WERI-Rb-1 (cell line): ENCODE measurements around the gene CERS3.

ENCODE experiments used
- DNase-seq: peaks from one replicate; pipeline ENCODE4 v3.0.0-alpha.2; 2020
- H3K27ac ChIP-seq: fragments of 250-450 bp; sonication (Bioruptor Pico); 2 replicates; pipeline ENCODE4 v1.5.1; 2020; ENCODE audit warnings: mild to moderate bottlenecking, moderate library complexity
- H3K27me3 ChIP-seq: fragments of 250-450 bp; sonication (Bioruptor Pico); 2 replicates; pipeline ENCODE4 v1.5.1; 2021; ENCODE audit warnings: mild to moderate bottlenecking, low read depth, moderate library complexity; ENCODE audit not compliant: insufficient read depth, severe bottlenecking
- H3K36me3 ChIP-seq: fragments of 250-450 bp; sonication (Bioruptor Pico); 2 replicates; pipeline ENCODE4 v1.5.1; 2020; ENCODE audit warnings: mild to moderate bottlenecking, moderate library complexity
- H3K4me3 ChIP-seq: 2 replicates; pipeline ENCODE4 v1.5.1; 2011; ENCODE audit warnings: low read depth, mild to moderate bottlenecking, control low read depth, low read length
- H3K9me3 ChIP-seq: fragments of 250-450 bp; sonication (Bioruptor Pico); 2 replicates; pipeline ENCODE4 v1.5.1; 2021; ENCODE audit warnings: mild to moderate bottlenecking, moderate library complexity; ENCODE audit not compliant: severe bottlenecking
- TF ChIP-seq, protein P1 (sequence below): IDR thresholded peaks from 2 replicates; pipeline ENCODE4 v1.5.1; 2011; ENCODE audit warnings: low read depth, mild to moderate bottlenecking, control low read depth, inconsistent platforms, low read length

CERS3 gene

DNA sequence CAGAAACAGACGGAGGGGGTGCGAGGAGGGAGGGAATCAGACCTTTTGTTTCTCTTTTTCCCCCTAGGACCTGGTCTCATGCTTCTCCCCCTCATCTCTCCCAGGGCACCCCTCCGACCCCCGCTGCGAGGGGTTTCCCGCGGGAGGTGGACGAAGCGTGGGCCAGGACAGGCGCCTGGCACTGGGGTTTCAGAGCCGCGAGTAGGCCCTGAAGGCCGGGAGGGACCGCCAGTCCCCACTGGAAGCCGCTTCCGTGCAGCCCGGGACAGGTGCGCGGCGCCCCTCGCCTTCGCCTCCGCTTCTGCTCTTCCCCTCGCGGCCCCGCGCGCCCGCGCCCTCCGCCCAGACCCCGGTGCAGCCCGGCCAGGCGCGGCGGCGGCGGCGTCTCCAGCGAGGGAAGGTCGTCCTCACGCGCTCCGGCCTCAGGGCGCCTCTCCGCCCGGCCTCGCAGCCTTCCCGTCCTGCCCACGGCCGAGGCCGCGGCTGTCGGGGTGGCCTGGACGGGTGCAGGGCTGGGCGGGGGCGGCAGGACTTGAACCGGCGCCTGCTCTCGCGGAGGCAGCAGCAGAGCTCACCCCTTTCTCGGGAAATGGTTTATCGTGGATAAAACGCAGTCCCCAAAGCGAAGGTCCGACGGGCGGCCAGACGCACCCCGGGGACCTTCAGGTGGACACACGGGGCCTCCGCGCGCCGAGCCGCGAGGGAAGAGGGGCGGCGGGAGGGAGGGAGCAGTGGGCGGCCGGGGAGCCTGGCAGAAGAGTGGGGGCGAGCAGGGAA, 155.4 kb downstream of the CERS3 start:
- Histone ChIP-seq H3K4me3 (peak overlapping the region; percentile 47), H3K27me3 (peaks cover 4% of the 10 kb centered on the region), H3K9me3 (no peaks in the 10 kb centered on the region), H3K36me3 (no peaks in the 10 kb centered on the region), H3K27ac (no peak overlapping the region)
- peak; percentile 22 for DNase-seq
- TF ChIP-seq, protein P1, sequence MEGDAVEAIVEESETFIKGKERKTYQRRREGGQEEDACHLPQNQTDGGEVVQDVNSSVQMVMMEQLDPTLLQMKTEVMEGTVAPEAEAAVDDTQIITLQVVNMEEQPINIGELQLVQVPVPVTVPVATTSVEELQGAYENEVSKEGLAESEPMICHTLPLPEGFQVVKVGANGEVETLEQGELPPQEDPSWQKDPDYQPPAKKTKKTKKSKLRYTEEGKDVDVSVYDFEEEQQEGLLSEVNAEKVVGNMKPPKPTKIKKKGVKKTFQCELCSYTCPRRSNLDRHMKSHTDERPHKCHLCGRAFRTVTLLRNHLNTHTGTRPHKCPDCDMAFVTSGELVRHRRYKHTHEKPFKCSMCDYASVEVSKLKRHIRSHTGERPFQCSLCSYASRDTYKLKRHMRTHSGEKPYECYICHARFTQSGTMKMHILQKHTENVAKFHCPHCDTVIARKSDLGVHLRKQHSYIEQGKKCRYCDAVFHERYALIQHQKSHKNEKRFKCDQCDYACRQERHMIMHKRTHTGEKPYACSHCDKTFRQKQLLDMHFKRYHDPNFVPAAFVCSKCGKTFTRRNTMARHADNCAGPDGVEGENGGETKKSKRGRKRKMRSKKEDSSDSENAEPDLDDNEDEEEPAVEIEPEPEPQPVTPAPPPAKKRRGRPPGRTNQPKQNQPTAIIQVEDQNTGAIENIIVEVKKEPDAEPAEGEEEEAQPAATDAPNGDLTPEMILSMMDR, result no peak

DNA sequence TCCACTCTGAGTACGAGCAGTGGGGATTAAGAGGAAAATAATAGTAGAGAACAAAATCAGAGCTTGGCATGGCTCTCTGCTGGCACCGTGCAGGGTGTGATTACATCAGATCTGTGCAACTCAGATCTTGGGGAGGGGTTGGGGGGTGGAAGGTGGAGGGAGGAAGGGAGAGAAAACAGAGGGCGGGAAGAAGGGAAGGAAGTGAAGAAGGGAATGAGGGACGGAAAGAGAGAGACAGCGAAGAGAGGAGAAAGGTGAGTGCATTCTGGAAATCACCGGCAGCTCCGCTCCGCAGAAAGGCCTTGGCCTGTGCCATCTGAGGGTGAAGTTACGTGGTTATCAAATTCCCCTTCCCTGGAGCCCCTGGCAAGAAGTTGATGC, 156.0 kb downstream of the CERS3 start:
- H3K27ac ChIP-seq, result no peak overlapping the region
- H3K4me3 ChIP-seq, result peak overlapping the region; percentile 47; the same call in 1 of the 2 replicates
- H3K27me3 ChIP-seq, result peaks cover 4% of the 10 kb centered on the region
- DNase-seq, result no peak
- TF ChIP-seq, protein P1, result no peak
- no peaks in the 10 kb centered on the region for H3K9me3 ChIP-seq
- no peaks in the 10 kb centered on the region for H3K36me3 ChIP-seq

DNA sequence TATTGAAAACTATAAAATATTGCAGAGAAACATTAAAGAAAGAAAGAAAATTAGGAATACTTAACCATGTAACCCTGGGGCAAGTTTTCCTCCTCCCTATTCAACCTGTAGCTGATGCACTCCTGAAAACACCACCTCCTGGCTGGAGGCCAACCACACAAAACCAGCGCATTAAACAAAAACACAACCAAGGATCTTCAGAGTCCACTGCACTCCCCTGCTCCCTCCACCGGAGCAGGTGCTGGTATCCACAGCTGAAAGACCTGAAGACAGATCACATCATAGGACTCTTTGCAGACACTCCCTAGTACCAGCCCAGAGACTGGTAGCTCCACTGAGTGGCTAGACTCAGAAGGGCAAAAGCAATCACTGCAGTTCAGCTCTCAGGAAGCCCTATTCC, 173.4 kb downstream of the CERS3 start:
- TF ChIP-seq, protein P1, result no peak
- H3K4me3 ChIP-seq, result no peak overlapping the region

DNA sequence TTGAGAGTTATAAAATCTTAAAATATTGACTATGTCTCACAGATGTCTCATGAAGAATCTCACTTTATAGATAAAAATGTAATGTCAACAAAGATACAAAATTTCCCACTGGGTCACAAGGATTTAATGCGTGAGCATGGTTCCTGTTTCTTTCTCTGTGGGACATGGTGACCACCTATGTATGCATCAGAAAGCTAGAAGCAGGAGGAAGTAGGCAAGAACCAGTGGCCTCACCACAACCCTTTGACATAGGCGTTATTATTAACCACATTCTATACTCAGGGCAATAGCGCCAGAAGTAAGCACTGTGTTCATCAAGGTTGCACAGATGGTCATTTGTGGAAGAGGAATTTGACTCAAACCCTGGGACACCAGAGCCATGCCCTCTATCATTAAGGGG, 175.3 kb downstream of the CERS3 start:
- Histone ChIP-seq H3K4me3 (no peak overlapping the region), H3K27me3 (peaks cover 5% of the 10 kb centered on the region), H3K9me3 (no peaks in the 10 kb centered on the region), H3K27ac (no peak overlapping the region), H3K36me3 (no peaks in the 10 kb centered on the region)
- TF ChIP-seq, protein P1, result no peak
- no peak for DNase-seq

More for the DNA sequence above, 173.4 kb downstream of the CERS3 start:
- Histone ChIP-seq H3K27me3 (peaks cover 5% of the 10 kb centered on the region), H3K36me3 (no peaks in the 10 kb centered on the region), H3K27ac (no peak overlapping the region), H3K9me3 (no peaks in the 10 kb centered on the region)
- no peak for DNase-seq

DNA sequence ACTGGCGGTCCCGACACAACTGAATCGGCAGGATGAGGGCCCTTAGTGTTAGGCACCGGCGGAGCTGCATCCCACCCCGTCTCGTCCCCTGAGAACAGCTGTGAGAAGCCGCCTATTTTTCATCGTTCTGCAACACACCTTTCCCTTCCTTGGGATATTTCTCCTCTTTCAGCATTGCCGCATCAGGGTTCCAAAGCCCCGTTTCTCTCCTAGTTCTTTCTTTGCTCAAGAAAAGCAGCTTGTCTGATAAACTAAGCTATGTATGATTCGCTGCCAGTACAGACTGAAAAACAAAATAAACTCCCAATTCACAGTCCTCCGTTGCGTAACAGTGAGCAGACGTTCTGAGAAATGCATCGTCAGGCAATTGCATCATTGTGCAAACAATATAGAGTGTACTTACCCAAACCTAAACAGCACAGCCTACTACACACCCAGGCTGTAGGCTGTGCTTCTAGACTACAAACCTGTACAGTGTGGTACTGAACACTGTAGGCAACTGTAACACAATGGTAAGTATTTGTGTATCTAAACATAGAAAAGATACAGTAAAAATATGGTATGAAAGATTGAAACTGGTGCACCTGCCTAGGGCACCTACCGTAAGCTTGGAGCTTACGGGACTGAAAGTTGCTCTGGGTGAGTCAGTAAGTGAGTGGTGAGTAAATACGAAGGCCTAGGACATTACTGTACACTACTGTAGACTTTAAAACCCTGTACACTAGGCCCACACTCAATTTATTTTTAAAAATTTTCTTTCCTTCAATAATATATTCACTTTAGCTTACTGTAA, 178.1 kb downstream of the CERS3 start:
- DNase-seq, result no peak
- TF ChIP-seq, protein P1, result no peak
- Histone ChIP-seq H3K27me3 (peaks cover 5% of the 10 kb centered on the region), H3K27ac (no peak overlapping the region), H3K36me3 (no peaks in the 10 kb centered on the region), H3K4me3 (no peak overlapping the region), H3K9me3 (no peaks in the 10 kb centered on the region)
